Mucosa of rectum (tissue), 2 donors: ENCODE measurements around the gene INSR.

ENCODE experiments used
- H3K27ac ChIP-seq, 2 donors: one replicate each; pipeline ENCODE4 v1.7.0; 2013; ENCODE audit warnings: inconsistent platforms in 2 of 2, low read depth in 2 of 2, low read length in 2 of 2
- H3K27me3 ChIP-seq, 2 donors: one replicate each; pipeline ENCODE4 v1.7.0; 2013; ENCODE audit warnings: low read length in 2 of 2; ENCODE audit not compliant: control insufficient read depth in 2 of 2, insufficient read depth in 2 of 2
- H3K36me3 ChIP-seq, 2 donors: one replicate each; pipeline ENCODE4 v1.7.0; 2013; ENCODE audit warnings: low read length in 2 of 2; ENCODE audit not compliant: control insufficient read depth in 2 of 2, insufficient read depth in 2 of 2
- H3K4me1 ChIP-seq, 2 donors: one replicate each; pipeline ENCODE4 v1.7.0; 2013; ENCODE audit warnings: low read length in 2 of 2, mild to moderate bottlenecking in 1 of 2; ENCODE audit not compliant: control insufficient read depth in 2 of 2, insufficient read depth in 2 of 2
- H3K4me3 ChIP-seq, 2 donors: one replicate each; pipeline ENCODE4 v1.7.0; 2013; ENCODE audit warnings: low read length in 2 of 2
- H3K9ac ChIP-seq, 2 donors: one replicate each; pipeline ENCODE4 v1.7.0; 2013; ENCODE audit warnings: low read length in 2 of 2, low read depth in 1 of 2, mild to moderate bottlenecking in 1 of 2
- H3K9me3 ChIP-seq, 2 donors: one replicate each; pipeline ENCODE4 v1.7.0; 2013; ENCODE audit warnings: low read length in 2 of 2; ENCODE audit not compliant: control insufficient read depth in 2 of 2
- donor health status: healthy.
- donor health status: Normal muscosa, but diverticular disease.

INSR gene

DNA sequence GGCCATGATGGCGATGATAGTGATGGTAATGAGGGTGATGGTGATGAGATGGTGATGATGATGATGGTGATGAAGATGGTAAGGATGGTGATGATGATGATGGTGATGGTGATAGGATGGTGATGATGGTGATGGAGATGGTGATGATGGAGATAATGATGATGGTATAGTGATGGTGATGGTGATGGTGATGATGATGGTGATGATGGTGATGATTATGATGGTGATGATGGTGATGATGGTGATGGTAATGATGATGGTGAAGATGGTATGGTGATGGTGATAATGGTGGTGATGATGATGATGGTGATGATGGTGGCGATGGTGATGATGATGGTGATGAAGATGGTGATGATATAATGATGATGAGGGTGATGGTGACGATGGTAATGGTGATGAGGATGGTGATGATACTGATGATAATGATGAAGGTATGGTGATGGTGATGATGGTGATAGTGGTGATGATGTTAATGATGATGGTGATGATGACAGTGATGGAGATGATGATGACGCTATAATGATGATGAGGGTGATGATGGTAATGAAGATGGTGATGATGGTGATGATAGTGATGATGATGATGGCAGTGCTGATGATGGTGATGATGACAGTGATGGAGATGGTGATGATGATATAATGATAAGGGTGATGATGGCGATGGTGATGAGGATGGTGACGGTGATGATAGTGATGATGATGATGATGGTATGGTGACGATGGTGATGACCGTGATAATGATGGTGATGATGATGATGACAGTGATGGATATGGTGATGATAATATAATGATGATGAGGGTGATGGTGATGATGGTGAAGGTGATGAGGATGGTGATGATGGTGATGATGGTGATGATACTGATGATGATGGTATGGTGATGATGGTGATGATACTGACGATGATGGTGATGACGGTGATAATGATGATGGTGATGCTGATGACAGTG, 187.2 kb downstream of the INSR start:
- H3K9ac ChIP-seq, result no peak overlapping the region
- H3K27ac ChIP-seq, result no peak overlapping the region
- no peaks in the 10 kb centered on the region for H3K4me1 ChIP-seq
- H3K4me3 ChIP-seq, result no peak overlapping the region
- H3K9me3 ChIP-seq, result no peaks in the 10 kb centered on the region
- H3K27me3 ChIP-seq, result no peaks in the 10 kb centered on the region
- no peaks in the 10 kb centered on the region for H3K36me3 ChIP-seq

DNA sequence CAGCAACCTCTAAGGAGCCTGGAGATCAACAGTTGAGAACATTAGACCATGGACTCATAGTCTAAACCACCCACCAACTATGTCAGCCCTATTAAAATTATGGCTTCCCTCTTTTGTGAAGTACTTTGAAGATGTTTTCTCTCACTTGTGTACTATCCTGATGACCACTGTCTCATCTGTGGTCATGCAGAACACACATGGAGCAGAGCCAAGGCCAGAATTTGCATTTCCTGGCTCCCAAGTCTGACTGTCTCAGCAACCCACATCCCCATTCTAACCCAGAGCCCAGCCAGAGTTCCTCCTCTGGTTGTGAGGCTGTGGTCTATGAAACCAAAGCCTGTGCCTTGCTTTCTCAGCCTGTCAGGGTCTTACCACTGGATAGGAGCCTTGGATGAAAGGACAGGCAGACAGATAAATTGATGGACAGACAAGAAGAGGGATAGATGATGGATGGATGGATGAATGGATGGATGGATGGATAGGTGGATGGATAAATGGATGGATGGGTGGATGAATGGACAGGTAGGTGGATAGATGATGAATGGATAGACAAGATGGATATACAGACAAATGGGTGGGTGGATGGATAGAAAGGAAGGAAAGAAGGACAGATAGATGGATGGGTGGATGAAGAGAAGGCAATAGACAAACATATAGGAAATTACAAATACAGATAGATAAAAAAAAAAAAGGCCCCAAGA, 189.3 kb downstream of the INSR start:
- no peak overlapping the region for H3K9ac ChIP-seq
- H3K4me1 ChIP-seq, result peaks cover under 1 to 3% of the 10 kb centered on the region in 2 donors
- no peaks in the 10 kb centered on the region for H3K36me3 ChIP-seq
- H3K27ac ChIP-seq, result no peak overlapping the region
- H3K27me3 ChIP-seq, result no peaks in the 10 kb centered on the region
- no peak overlapping the region for H3K4me3 ChIP-seq
- no peaks in the 10 kb centered on the region for H3K9me3 ChIP-seq

DNA sequence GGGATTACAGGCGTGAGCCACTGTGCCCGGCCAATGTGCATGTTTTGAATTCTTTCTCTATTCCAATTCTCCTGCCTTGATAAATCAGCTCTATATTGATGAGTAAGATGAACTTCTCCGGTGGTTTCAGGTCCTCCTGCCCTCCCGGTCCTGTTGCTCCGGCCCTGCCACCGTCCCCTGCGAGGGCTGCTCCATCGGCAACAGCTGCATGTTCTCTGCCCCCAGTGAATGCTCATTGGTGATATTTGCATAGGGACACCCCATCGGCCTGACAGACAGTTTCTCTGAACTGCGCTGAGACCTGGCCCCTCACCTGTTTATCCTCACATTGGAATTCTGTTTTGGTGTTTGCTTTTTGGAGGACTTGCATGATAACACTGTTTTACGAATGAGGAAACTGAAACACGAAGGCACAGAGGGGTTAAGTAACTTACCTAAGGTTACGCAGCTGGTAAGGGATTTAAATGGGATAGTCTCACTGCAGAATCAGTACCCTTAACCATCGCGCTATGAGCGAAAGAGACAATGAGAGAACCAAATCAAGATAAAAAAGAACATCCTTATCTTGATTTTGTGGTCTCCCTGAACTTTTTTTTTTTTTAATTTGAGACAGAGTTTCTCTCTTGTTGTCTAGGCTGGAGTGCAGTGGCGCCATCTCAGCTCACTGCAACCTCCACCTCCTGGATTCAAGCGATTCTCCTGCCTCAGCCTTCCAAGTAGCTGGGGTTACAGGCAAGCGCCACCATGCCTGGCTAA, 192.5 kb downstream of the INSR start:
- H3K4me3 ChIP-seq, result no peak overlapping the region
- no peak overlapping the region for H3K9ac ChIP-seq
- peaks cover 5 to 7% of the 10 kb centered on the region in 2 donors for H3K4me1 ChIP-seq
- no peaks in the 10 kb centered on the region for H3K27me3 ChIP-seq
- H3K9me3 ChIP-seq, result no peaks in the 10 kb centered on the region
- H3K27ac ChIP-seq, result no peak overlapping the region
- no peaks in the 10 kb centered on the region for H3K36me3 ChIP-seq

DNA sequence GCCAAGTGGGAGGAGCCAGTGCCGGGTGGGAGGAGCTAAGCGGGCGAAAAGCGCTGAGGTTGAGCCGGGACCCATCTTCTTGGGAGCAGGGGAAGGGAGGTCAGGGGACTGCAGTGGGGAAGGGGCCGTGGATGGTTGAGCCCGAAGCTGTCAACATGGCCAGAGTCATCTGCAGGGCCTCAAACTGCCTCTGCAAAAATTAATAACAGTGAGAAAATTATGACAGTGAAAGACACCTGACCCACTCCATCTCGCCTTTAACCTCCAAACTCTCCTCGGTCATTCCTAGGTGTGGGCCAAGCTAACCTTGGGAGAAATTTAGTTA, 194.7 kb downstream of the INSR start:
- no peaks in the 10 kb centered on the region for H3K27me3 ChIP-seq
- H3K9ac ChIP-seq, result peak overlapping the region; percentile 81 to 95
- H3K36me3 ChIP-seq, result no peaks in the 10 kb centered on the region
- H3K27ac ChIP-seq, result peak overlapping the region; percentile 92 to 97
- peaks cover 0 to 5% of the 10 kb centered on the region in 2 donors for H3K9me3 ChIP-seq
- H3K4me1 ChIP-seq, result peaks cover 5 to 7% of the 10 kb centered on the region in 2 donors
- peak overlapping the region; percentile 88 to 98 for H3K4me3 ChIP-seq

DNA sequence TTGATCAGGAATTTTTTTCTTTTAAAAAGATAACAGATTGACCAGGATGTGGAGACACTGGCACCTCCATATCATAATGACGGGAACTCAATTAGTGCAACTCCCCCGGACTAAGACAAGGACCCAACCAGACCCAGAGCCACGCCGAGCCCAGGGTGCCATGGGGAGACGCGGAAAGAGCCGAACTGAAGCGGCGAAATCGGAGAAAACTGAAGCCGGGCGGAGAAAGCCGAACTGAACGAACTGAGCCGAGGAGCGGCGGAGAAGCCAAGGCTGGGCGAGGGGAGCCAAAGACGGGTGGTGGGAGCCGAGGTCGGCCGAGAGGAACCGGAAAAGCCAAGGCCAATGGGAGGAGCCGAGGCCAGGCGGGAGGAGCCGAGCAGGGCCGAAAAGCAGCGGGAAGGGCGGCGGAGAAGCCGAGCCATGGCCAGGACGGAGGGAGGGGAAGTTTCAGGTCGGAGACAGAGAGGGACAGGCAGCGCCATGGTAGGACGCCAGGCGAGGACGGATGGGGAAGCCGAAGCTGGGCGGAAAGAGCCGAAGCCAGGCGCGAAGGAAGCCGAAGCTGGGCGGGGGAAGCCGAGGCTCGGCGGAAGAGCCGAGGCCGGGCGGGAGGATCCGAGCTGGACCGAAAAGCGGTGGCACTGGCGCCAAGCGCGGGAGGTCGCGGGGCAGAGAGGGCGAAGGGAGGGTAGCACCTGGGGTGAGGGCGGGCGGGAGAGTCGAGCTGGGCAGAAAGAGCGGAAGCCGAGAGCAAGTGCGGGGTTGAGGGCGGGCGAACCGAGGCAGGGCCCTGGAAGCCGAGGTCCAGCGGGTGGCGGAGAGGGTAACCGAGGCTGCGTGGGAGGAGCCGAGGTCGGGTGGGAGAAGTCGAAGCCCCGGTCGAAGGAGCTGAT, 195.3 kb downstream of the INSR start:
- H3K27ac ChIP-seq, result peak overlapping the region; percentile 92 to 97
- peaks cover 5 to 7% of the 10 kb centered on the region in 2 donors for H3K4me1 ChIP-seq
- peak overlapping the region; percentile 88 to 98 for H3K4me3 ChIP-seq
- H3K9me3 ChIP-seq, result peaks cover 0 to 5% of the 10 kb centered on the region in 2 donors
- H3K36me3 ChIP-seq, result no peaks in the 10 kb centered on the region
- H3K9ac ChIP-seq, result peak overlapping the region; percentile 81 to 95
- no peaks in the 10 kb centered on the region for H3K27me3 ChIP-seq

DNA sequence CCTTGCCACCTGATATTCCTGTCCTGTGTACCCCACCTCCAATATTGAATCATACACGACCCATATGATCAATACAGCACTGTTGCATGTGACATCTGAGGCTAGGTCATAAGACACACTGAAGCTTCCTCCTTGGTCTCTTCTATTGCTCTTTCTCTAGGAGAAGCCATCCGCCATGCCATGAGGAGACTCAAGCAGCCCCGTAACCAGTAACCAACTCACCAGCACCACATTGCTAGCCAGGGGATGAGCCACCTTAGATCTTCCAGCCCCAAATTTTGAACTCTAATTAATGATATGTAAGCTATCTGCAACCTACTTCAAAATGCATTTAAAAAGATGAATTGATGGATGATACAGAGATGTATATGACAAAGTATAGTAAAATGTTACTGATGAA, 196.1 kb downstream of the INSR start:
- H3K9ac ChIP-seq, result no peak overlapping the region
- peaks cover 5 to 7% of the 10 kb centered on the region in 2 donors for H3K4me1 ChIP-seq
- peak overlapping the region in 1 of 2 donors; percentile 88 for H3K4me3 ChIP-seq
- H3K9me3 ChIP-seq, result peaks cover 0 to 5% of the 10 kb centered on the region in 2 donors
- no peaks in the 10 kb centered on the region for H3K27me3 ChIP-seq
- H3K36me3 ChIP-seq, result no peaks in the 10 kb centered on the region
- H3K27ac ChIP-seq, result no peak overlapping the region

DNA sequence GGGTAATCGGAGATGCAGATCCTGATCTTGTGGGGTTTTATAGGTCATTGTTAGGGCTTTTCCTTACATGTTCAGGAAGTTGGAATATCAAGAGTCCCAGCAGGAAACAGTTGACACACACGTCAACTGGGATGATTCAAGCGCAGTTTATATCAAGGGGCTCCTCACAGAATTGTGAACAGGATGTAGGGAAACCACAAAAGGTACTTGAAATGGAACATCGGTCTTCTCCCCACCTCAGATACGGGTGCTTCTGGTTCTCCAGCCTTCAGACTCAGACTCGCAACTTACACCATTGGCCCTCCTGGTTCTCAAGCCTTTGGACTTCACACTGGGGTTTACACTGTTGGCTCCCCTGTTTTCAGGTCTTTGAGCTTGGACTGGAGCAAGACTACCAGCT, 205.2 kb downstream of the INSR start:
- H3K4me3 ChIP-seq, result no peak overlapping the region
- H3K27me3 ChIP-seq, result no peaks in the 10 kb centered on the region
- peaks cover 31 to 36% of the 10 kb centered on the region in 2 donors for H3K9me3 ChIP-seq
- H3K27ac ChIP-seq, result no peak overlapping the region
- peaks cover 3 to 6% of the 10 kb centered on the region in 2 donors for H3K36me3 ChIP-seq
- no peak overlapping the region for H3K9ac ChIP-seq
- H3K4me1 ChIP-seq, result no peaks in the 10 kb centered on the region

DNA sequence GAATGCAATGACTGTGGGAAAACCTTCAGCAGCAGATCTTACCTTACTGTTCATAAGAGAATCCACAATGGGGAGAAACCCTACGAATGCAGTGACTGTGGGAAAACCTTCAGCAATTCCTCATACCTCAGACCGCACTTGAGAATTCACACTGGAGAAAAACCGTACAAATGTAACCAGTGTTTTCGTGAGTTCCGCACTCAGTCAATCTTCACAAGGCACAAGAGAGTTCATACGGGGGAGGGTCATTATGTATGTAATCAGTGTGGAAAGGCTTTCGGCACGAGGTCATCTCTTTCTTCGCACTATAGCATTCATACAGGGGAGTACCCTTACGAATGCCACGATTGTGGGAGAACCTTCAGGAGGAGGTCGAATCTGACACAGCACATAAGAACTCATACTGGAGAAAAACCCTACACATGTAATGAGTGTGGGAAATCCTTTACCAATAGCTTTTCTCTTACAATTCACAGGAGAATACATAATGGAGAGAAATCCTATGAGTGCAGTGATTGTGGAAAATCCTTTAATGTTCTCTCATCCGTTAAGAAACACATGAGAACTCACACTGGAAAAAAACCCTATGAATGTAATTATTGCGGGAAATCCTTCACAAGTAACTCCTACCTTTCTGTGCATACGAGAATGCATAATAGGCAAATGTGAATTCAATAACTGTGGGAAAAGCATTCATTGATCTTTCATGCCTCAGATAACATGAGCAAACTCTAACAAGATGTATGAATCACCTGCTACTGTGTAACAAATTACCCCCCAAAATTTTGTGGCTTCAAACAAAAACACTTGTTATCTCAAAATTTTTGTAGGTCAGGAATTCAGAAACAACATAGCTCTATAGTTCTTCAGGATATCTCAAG, 210.9 kb downstream of the INSR start:
- H3K27ac ChIP-seq, result no peak overlapping the region
- H3K9ac ChIP-seq, result peak overlapping the region in 1 of 2 donors; percentile 14
- H3K36me3 ChIP-seq, result peaks cover 57 to 60% of the 10 kb centered on the region in 2 donors
- peak overlapping the region; percentile 5 to 29 for H3K4me3 ChIP-seq
- no peaks in the 10 kb centered on the region for H3K4me1 ChIP-seq
- H3K27me3 ChIP-seq, result no peaks in the 10 kb centered on the region
- H3K9me3 ChIP-seq, result peaks cover 60 to 78% of the 10 kb centered on the region in 2 donors
